Cardiac muscle cell (in vitro differentiated cells and primary cell): Measurements from ENCODE around the gene ADGRL3. TPM values are rescaled to one million over a fixed set of nuclear protein-coding genes. Genes with fewer than 3 reads are reported as not detected.

Experiments used
- DNase-seq, 2 donors: peaks; one replicate each; pipeline versions ENCODE4 v3.0.0 to v3.0.0-alpha.2; 2010 to 2017; ENCODE audit warnings: low read depth in 1 of 2, low spot score in 1 of 2
- H3K27ac ChIP-seq: fragments of 200-600 bp; sonication (generic); 2 replicates; pipeline ENCODE4 v1.5.1; 2016
- H3K27me3 ChIP-seq: fragments of 200-600 bp; sonication (generic); 2 replicates; pipeline ENCODE4 v1.6.0; 2016; ENCODE audit warnings: control low read depth
- H3K36me3 ChIP-seq: fragments of 200-600 bp; sonication (generic); 2 replicates; pipeline ENCODE4 v1.5.1; 2016; ENCODE audit warnings: control low read depth
- H3K4me1 ChIP-seq: fragments of 200-600 bp; sonication (generic); 2 replicates; pipeline ENCODE4 v1.8.1; 2017; ENCODE audit warnings: low read depth, mild to moderate bottlenecking, mixed run types
- H3K4me3 ChIP-seq: fragments of 200-600 bp; sonication (generic); 2 replicates; pipeline ENCODE4 v1.5.1; 2016; ENCODE audit warnings: mild to moderate bottlenecking
- H3K9me3 ChIP-seq: fragments of 200-600 bp; sonication (generic); 2 replicates; pipeline ENCODE4 v1.5.1; 2017; ENCODE audit warnings: low read depth, mild to moderate bottlenecking, control low read depth
- polyA plus RNA-seq: library from polyadenylated mRNA; unstranded; fragments of >200 nt; fragmentation: Nextera tagmentation; extraction: Ambion mirVana; gene quantifications from 2 replicates; pipeline ENCODE4 v1.2.1, GENCODE V29; 2016
- total RNA-seq: library from RNA; depleted of rRNA; stranded (reverse); fragments of >200 nt; gene quantifications from 2 replicates; pipeline ENCODE4 v1.2.3, GENCODE V29; 2016
- TF ChIP-seq, protein P1 (sequence below): IDR thresholded peaks from 2 replicates; pipeline ENCODE4 v1.5.1; 2012; ENCODE audit warnings: low read depth, mild to moderate bottlenecking, low read length

ADGRL3 gene
- total and polyA plus RNA-seq, 2 experiments from 2014 or later = 2.4 to 4.8 TPM

DNA sequence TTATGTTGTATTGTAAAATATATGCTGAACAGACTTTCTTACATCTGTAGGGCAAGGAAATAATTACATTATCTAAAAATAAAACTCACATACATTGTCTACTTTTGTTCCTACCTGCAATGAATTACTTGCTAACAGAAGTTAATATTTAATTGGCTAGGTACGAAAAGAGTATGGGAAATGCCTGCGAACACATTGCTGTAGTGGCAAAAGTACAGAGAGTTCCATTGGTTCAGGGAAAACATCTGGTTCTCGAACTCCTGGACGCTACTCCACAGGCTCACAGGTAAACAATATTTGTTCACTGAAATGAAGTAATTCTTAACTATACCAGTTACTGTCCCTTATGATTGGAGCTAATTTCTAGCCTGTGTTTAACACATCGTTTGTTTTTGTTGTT lies 837.4 kb downstream of the ADGRL3 start:
- H3K4me1 ChIP-seq = no peaks in the 10 kb centered on the region
- no peak overlapping the region for H3K4me3 ChIP-seq
- H3K9me3 ChIP-seq = no peaks in the 10 kb centered on the region
- no peak overlapping the region for H3K27ac ChIP-seq
- TF ChIP-seq, protein P1, sequence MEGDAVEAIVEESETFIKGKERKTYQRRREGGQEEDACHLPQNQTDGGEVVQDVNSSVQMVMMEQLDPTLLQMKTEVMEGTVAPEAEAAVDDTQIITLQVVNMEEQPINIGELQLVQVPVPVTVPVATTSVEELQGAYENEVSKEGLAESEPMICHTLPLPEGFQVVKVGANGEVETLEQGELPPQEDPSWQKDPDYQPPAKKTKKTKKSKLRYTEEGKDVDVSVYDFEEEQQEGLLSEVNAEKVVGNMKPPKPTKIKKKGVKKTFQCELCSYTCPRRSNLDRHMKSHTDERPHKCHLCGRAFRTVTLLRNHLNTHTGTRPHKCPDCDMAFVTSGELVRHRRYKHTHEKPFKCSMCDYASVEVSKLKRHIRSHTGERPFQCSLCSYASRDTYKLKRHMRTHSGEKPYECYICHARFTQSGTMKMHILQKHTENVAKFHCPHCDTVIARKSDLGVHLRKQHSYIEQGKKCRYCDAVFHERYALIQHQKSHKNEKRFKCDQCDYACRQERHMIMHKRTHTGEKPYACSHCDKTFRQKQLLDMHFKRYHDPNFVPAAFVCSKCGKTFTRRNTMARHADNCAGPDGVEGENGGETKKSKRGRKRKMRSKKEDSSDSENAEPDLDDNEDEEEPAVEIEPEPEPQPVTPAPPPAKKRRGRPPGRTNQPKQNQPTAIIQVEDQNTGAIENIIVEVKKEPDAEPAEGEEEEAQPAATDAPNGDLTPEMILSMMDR = no peak
- DNase-seq = no peak
- H3K27me3 ChIP-seq = no peaks in the 10 kb centered on the region
- no peaks in the 10 kb centered on the region for H3K36me3 ChIP-seq

DNA sequence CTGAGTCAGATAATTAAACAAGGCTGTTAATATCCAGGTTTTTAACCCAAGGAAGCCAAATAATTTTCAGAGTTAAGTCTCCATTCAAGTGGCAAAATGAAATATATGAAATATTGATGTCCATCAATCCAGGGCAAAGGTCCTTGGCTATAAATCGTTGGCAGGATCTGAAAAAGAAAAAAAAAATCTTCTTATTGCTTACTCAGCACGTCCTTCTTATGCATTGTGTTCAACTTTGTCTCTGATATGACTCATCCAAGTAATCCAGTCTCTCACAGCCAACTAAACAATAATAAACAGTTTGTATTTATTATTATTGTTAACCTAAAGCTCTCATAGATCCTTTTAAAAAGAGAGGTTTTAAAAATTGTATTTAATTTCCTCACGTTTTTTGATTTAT lies 851.2 kb downstream of the ADGRL3 start:
- Histone ChIP-seq H3K36me3 (no peaks in the 10 kb centered on the region), H3K4me1 (no peaks in the 10 kb centered on the region), H3K27ac (no peak overlapping the region), H3K9me3 (no peaks in the 10 kb centered on the region), H3K27me3 (no peaks in the 10 kb centered on the region), H3K4me3 (no peak overlapping the region)
- TF ChIP-seq, protein P1 = no peak
- no peak for DNase-seq

DNA sequence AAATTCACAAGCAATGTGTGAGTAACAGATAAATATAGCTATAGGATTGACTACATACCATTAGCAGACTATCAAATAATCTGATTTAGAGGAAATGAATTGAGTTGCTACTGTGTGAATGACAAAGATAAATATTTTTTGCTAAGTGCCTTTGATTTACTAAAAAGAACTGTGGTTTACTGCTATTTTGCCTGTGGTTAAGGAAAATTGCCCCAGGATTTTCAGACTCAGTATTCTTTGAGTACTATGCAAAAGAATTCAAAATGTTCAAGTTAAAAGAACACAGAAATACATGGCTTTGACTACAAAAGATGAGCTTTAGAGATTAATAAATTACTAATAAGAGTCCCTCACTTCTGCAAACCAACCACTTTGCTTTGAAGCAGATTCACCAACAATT lies 853.8 kb downstream of the ADGRL3 start:
- no peaks in the 10 kb centered on the region for H3K36me3 ChIP-seq
- H3K27ac ChIP-seq = no peak overlapping the region
- no peak overlapping the region for H3K4me3 ChIP-seq
- H3K27me3 ChIP-seq = no peaks in the 10 kb centered on the region
- DNase-seq = no peak
- H3K4me1 ChIP-seq = no peaks in the 10 kb centered on the region
- TF ChIP-seq, protein P1 = no peak
- H3K9me3 ChIP-seq = no peaks in the 10 kb centered on the region

DNA sequence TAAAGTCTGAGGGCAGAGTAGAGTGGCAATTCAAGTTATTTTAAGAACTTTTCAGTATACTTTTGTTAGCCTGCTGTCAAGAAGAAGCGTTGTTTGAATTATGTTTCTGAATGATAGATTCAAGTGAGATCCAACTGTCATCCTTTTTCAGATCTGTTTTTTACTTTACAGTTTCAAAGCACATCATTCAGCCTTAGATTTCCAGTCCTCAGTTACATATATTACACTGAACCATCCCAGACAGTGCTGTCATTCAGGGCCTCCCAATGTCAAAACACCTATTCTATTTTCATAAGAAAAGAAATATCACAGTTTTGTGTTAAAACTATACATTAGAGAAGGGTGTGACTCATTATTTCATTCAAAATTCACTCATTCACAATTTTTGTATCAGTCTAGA lies 856.9 kb downstream of the ADGRL3 start:
- no peak overlapping the region for H3K4me3 ChIP-seq
- H3K36me3 ChIP-seq = no peaks in the 10 kb centered on the region
- TF ChIP-seq, protein P1 = no peak
- no peaks in the 10 kb centered on the region for H3K27me3 ChIP-seq
- H3K27ac ChIP-seq = no peak overlapping the region
- H3K9me3 ChIP-seq = no peaks in the 10 kb centered on the region
- no peak for DNase-seq
- H3K4me1 ChIP-seq = no peaks in the 10 kb centered on the region

DNA sequence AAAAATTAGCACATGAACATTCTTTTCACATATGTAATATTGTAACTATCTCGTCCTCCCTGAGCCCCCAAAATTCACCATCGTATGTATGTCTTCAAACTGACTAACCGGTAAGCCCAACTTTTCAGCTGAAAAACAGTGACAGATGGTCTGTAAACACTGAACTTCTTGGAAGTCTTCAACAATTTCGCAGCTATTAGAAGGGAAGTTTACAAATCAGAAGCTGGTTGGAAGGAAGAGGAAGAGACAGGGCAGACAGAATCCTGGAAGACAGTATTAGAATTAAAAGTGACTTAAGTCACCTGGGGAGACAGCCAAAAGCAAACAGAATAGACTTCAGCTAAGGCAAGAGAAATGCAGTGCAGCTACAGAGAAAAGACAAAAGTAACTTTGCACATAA lies 858.4 kb downstream of the ADGRL3 start:
- DNase-seq = no peak
- TF ChIP-seq, protein P1 = no peak

More for the DNA sequence above, 858.4 kb downstream of the ADGRL3 start:
- no peaks in the 10 kb centered on the region for H3K4me1 ChIP-seq
- no peaks in the 10 kb centered on the region for H3K27me3 ChIP-seq
- H3K4me3 ChIP-seq = no peak overlapping the region
- H3K9me3 ChIP-seq = no peaks in the 10 kb centered on the region
- no peaks in the 10 kb centered on the region for H3K36me3 ChIP-seq
- no peak overlapping the region for H3K27ac ChIP-seq
